GM18873 (cell line): Measurements from ENCODE around the gene DFFA.
A peak's percentile ranks its signal among the peaks of the same experiment; 100 is the strongest.
"Not testable (repeated sequence)": the region's sequence is repeated elsewhere in the genome, so short reads cannot be mapped to it uniquely, and the experiment has no call there.

ENCODE experiments used
- ATAC-seq: cut with Tn5 transposase; IDR thresholded peaks from one replicate; pipeline ENCODE4 v1.9.1; 2021; ENCODE audit warnings: mild to moderate bottlenecking, moderate library complexity, moderate number of reproducible peaks; ENCODE audit not compliant: unreplicated experiment, low FRiP score

DFFA gene

DNA sequence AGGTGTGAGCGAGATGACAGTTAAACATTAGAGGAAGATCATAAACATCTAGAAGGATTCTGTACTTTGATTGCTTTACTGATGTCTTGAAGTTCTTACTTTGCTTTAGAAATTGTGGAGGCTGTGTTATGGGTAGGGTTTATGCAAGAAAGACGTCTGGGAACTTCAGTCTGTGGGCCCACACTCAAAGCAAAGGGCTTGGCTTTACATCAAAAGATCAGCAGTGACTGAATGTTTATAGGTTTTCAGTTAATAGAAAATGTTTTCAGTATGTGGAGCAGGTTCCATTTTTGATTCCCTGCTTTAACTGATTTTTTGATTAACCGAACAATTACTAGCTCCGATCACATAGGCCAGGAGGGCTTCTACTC, 34.3 kb upstream of the DFFA start:
- ATAC-seq, result no peak

DNA sequence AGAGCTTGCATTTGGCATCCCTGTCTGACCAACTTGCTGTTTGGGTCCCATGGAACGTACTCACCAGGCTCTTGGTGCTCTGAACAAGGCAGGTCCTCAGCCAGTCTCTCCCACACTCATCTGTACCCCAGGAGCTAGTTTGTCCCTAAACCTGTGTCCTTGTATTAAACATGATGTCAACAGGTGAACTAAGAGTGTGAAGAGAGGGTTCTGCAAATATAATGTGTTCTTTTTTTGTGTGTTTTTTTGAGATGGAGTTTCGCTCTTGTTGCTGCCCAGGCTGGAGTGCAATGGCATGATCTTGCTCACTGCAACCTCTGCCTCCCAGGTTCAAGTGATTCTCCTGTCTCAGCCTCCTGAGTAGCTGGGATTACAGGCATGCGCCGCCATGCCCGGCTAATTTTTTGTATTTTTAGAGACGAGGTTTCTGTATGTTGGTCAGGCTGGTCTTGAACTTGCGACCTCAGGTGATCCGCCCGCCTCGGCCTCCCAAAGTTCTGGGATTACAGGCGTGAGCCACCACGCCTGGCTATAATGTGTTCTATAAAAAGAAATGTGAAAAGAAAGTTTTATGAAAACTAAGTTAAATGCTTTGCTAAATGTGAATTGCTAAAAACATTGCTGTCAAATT, 33.8 kb upstream of the DFFA start:
- ATAC-seq, result not testable (repeated sequence)

DNA sequence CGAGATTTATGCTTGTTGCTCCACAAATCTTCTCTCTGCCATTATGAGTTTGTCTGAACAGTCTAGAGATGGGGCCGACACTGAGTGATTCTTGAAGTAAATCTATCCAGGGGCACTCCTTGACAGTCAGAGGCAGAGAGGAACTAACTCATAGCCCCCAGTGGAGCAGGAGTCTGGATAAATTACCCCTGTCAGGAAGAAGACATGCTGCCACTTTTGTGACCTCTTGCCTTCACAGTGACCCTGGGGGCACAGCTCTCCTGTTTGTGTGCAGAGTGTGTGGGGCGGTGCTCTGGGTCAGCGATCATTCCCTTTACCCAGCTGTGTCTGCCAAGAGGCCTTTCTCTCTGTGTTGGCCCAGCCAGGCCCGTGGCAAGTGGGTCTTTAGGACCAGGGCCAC, 31.9 kb upstream of the DFFA start:
- ATAC-seq, result no peak

DNA sequence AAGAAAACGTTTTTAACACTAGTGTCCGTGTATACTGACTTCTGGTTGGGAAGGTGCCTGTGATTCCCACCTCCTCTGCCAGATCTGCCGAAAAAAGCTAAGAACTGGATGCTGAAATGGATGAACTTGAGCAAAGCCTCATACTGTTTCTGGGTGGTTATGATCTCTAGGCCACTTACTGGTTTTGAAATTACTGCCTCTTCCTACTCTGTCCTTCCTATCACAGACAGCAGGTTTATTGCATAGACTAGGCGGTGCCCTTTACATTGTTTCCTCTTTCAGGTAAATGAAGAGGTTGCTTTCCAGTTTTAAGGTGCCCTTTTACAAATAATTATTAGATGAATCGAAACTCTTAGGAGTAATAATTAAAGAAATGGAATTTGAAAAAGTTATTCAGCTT, 29.9 kb upstream of the DFFA start:
- no peak for ATAC-seq

DNA sequence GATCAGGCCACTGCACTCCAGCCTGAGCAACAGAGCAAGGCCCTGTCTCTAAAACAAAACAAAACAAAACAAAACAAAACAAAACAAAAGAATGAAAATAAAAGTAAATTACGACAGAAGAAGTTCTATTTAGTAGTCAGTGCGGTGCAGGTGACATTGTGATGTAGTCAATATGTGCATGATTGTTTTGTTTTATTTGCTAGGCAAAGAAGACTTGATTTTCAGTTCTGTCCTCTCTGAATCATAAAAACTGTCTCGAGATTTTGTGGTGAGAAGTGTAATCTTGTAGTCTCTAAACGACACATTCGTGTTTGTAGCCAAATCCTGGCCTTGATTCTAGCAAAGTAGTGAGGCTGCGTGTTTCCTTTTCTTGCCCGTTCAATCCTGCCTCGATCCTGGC, 25.9 kb upstream of the DFFA start:
- no peak for ATAC-seq

DNA sequence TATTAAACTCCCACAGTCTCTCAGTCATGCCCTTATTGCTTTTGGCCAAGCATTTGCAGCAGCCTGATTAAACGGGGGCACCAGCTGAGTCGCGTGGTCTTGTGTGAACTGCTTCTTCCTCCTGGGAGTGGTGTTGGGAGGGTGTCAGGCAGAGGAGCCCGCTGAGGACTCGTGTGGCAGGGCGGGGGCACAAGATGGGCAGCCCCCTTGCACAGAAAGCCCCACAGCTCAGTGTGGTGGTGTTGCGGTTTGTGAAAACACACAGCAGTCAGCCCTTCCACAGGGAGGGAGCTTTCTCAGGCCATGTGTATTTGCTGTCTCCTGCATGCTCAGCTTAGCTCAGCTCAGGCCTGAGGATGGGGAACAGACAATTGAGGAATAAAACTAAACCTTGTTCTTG, 24.8 kb upstream of the DFFA start:
- no peak for ATAC-seq

DNA sequence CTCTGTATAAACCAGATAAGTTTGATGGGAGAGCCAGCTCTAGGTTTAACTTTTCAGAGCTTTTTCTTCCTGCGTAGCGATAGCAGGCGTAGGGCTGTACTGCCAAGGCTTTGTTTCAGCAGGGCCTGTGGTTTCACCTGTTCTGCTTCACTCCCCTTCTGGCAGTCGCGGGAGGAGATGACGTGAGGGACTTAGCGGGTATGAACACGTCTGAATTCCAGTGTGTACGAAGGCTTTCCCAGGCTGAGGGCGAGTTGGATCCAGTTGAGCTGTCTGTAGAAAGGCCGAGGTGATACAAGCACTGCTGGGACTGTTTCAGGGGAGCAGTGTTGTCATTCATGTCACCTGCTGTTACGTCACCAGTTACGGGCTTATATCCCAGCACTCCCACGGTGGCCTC, 23.6 kb upstream of the DFFA start:
- no peak for ATAC-seq

DNA sequence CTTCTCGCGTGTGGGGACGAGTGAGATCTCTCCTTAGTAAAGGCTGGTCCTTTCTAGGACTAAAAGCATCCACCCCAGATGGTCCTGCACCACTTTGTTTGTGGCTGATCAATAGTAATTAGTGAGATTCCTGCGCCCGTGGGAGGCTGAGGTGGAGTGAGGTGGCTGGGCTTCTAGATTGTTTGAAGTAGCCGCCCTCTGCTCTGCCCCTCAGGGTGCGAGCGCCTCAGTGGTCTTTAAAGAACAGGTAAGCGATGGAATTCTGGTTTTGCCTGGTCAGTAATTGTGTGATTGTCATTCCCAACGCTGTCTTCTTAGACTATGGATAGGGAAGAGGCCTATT, 23.1 kb upstream of the DFFA start:
- no peak for ATAC-seq

DNA sequence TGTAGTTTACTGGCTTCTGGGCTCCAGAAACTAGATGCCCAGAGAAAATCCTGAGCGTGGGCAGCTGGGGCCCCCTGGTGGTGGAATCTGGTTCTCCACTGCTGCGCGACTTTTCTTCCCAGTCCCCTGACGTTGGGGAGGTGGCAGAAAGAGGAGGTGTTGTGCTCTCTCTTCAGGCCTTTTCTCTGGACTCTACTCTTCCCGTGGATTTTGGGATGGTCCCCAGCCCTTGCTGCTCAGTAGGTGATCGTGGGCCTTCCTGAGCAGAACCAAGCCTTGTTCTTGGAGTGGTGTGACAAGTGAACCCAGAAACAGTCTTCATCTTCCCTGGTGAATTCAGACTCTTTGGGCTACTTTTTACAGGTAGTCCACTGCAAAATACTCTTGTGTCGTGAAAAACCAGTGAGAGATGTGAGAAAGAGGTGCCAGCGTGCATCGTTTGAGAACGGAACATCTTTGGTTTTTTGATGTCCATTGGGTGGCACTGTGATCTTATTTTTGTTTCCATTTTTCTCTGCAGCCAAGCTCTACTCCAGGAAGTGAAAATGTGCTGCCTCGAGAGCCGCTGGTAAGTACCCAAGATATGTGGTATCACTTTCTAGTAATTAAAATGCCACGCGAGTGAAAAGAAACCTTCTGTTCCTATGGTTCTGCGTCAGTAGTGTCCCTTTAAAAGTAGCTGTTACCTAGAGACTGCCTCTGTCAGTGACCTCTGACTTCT, 22.6 kb upstream of the DFFA start:
- ATAC-seq, result peak; percentile 60

DNA sequence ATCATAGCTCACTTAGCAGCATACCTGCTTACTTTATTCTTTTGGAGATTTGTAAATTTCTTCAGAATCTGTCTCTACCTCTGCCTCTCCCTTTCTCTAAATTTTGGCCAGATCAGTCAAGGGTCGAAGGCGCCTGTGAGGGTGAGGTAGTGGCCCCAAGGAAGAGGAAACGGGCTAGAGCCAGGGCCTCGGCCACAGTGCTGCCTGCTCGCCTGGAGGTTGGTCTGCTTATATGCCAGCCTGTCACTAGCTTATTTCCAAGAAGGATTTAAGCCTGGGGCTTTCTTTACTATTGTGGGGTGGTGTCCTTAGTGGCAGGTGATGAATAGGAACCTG, 22.1 kb upstream of the DFFA start:
- peak; percentile 12 for ATAC-seq

DNA sequence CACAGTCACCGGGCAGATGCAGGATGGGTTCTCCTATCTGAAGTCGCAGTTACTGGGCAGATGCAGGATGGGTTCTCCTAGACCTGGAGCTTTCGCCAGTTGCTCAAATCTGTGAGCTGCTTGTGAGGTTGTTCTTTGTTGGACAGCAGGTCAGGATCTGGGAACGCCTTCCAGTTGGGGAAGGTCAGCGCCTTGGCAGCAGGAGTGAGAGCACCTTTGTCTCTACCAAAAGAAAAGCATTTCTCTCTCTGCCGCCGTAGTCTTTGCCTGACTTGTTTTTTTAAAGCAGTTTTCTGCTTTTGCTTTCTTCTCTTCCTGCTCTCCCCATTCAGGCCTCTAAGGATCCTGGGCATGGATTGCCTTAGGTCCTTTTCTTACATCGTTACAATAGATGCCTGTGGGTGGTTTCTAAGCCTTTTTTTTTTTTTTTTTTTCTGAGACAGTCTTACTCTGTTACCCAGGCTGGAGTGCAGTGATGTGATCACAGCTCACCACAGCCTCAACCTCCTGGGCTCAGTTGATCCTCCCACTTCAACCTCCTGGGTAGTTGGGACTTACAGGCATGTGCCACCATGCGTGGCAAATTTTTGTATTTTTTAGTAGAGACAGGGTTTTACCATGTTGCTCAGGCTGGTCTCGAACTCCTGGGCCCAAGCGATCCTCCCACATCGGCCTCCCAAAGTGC, 18.1 kb upstream of the DFFA start:
- ATAC-seq, result no peak

DNA sequence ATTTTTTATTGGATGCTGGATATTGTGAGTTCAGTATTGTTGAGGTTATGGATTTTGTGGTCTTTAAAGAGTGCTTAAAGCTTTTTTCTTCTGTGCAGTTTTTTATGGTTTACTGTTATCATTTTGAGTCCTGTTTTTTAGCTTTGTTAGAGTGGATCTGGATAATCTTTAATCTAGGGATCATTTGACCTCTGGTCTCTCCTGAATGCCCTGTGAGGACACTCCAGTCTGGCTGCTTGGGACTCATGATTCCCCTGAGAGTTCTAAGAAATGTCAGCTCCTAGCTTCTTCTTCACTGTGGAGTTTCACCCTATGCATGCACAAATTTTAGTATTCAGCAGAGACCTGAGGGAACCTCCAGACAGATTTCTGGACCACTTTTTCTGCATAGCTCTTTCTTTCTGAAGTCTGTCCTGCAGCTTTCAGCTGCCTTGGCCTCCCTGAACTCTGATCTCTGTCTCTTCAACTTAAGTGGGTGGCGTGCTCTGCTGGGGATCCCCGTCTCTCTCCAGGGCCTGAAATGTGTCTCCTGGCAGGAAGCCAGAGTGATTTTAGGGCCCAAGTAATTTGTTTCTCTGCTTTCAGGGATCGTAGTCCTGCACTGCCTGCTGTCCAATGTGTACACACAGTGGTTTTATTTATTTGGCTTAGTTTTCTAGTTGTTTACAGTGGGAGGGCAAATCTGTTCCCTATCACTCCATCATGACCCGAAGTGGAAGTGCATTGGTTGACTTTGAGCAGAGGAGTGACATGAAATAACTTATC, 17.1 kb upstream of the DFFA start:
- ATAC-seq, result no peak

DNA sequence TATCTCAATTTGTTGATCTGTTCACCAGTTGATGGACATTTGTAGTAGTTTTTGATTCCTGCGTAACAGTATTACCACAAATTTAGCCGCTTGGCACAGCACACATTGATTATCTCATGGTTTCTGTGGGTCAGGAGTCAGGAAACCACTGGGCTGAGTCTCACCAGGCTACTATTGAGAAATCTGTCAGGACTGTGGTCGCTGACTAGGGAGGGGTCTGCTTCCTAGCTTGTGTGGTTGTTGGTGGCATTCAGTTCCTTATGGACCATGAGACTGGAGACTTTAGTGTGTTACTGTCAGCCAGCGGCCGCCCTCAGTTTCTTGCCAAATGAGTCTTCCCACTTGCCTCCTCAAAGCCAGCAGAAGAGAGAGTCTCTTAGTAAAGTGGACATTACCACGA, 12.2 kb upstream of the DFFA start:
- ATAC-seq, result no peak

DNA sequence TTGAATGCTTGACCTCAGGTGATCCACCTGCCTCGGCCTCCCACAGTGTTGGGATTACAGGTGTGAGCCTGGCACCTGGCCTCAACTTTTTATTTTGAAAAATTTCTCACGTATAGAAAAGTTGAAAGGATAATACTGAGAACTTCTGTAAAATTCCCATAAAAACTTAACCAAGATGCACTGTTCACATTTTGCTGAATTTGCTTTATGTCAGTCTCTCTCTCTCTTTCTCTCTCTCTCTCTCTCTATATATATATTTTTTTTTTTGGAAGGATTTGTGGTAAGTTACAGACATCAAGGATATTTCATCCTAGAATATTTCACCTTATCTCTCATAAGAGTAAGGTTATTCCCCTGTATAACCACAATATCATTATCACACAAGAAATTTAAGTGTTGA, 8.3 kb upstream of the DFFA start:
- no peak for ATAC-seq

DNA sequence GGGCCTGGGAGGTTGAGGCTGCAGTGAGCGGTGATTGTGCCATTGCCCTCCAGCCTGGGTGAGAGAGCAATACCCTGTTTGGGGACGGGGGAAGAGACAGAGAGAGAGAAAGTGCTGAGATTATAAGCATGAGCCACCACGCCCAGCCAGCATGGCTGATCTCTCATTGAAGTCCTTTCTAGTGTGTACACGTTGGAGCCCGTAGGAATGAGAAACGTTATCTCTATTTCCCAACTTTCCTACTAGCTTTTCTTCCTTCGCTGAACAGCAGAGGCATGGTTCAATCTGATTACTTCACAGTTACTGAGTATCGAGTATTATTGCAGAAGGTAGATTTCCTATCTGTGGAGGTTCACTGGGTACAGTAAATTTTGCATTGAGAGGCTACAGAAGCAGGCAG, 7.0 kb upstream of the DFFA start:
- no peak for ATAC-seq

DNA sequence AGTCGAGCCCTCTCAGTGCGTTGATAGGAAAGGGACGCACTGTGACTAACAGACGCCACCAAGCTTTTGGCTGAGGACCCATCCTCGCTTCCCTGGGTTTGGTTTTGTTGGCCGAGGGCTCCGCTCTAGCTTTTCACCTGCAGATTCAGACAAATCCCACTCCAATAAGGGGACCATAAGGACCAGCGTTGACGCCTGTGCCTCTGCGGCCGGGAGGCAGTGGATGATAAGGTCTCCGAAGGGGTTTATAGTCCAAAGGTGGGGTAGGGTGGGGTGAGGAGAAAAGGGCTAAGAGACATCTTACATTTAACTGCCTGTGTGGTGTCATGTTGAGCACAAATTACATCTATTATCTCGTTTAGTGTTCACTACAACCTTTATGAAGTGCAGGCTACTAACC, 3.2 kb upstream of the DFFA start:
- ATAC-seq, result no peak

DNA sequence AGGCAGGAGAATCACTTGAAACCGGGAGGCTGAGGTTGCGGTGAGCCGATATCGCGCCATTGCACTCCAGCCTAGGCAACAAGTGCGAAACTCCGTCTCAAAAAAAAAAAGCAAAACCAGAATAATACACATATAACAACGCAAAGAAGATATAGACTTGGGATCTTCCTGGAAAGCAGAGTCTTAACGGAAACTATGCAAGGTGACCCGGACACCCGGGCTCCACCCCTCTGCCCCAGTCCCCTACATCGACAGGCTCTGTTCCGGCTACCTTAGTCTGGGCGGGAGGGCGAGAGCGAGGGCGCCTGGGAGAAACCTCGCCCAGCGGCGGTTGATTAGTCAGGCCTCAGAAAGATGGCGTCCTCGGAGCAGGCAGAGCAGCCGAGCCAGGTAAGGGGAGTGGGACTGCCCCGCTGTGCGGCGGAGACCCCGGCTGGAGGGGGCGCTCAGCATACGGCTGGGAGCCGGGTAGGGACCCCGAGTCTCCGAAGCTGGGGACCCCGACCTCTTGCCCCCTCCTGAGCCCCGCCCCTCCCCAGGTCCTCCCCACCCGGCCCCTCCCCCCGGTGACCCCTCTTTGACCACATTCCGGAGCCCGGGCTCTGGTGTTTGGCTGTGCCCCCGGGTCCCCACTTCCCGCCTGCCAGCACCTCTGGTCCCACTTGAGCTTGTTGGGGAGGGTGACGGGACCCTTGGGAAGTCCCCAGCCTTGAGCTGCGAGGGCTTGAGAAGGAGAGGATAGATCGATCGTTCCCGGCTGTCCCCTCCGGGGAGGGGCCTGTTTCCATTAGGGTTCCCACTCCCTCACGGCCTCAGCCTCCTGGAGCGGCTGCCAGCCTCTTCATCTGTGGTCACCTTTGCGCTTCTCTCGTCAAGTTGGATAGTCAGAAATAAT, 2.5 kb upstream of the DFFA start, which contains the start of gene PEX14:
Gene PEX14 (plus strand): TSS at position 338 of the 895 bp plus-strand sequence. CDS start 17 bp downstream, at position 355.
- ATAC-seq, result peak; percentile 50

DNA sequence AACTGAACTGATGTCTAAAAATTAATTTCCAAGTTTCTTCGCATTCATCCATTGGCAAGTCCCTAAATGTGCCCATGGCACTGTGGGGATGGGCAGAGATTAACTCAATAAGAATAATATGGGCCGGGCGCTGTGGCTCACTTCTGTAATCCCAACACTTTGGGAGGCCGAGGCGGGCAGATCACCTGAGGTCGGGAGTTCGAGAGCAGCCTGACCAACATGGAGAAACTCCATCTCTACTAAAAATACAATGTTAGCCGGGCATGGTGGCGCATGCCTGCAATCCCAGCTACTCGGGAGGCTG, 1.9 kb upstream of the DFFA start:
- not testable (repeated sequence) for ATAC-seq

DNA sequence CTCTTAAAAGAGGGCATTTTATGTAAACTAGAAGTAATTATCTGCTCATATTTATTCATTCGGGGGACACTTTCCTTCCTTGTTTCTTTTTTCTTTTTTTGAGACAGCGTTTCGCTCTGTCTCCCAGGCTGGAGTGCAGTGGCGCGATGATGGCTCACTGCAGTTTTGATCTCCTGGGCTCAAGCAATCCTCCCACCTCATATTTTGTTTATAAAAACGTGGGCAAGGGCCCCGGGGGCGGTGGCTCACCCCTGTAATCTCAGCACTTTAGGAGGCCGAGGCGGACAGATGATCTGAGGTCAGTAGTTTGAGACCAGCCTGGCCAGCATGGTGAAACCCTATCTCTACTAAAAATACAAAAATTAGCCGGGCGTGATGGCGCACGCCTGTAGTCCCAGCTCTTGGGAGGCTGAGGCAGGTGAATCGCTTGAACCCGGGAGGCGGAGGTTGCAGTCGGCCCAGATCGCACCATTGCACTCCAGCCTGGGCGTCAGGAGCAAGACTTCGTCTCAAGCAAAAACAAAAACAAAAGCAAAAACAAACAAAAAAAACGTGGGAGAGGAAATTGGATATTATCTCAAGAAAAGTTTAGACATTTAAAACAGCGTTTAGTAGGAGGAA, 926 bp upstream of the DFFA start:
- ATAC-seq, result no peak
